Measurements from ENCODE around the gene FBLN5. TPM values are rescaled to one million over a fixed set of nuclear protein-coding genes. Genes with fewer than 3 reads are reported as not detected.

Gene FBLN5
- total and polyA plus RNA-seq, 11 donors = 26.0 to 129 (median 40.3) TPM

GRCh38 chr14:91912035-91912434, 35.5 kb downstream of the FBLN5 start:
- no peak overlapping the region for H3K27ac ChIP-seq

GRCh38 chr14:91911474-91912032, 35.9 kb downstream of the FBLN5 start:
- Histone ChIP-seq H3K4me3 (no peak overlapping the region), H3K27ac (no peak overlapping the region), H3K27me3 (no peaks in the 10 kb centered on the region), H3K9me3 (peaks cover 0 to 9% (median 0%) of the 10 kb centered on the region in 12 donors), H3K4me1 (peaks cover 0 to 16% (median 0%) of the 10 kb centered on the region in 12 donors), H3K36me3 (no peaks in the 10 kb centered on the region)
- WGBS, 4 donors = 31 to 39% (median 37%) methylated on average over 9 of the region's 9 CpGs
- TF ChIP-seq POLR2A (IDR thresholded peaks at IDR 0.05) (no peak), CTCF (IDR thresholded peaks at IDR 0.05) (peak; percentile 22 to 62 (median 42))
- DNase-seq = no peak
- ATAC-seq = peak; percentile 67 to 85 (median 79)
- intact Hi-C loops (cut with DNase I) = loop anchor here (5.0 to 10.0 kb wide), 3 partner anchors 259 to 587 kb away; no protein-coding TSS in a partner anchor

More at GRCh38 chr14:91912035-91912434, 35.5 kb downstream of the FBLN5 start:
- no peaks in the 10 kb centered on the region for H3K36me3 ChIP-seq
- H3K9me3 ChIP-seq = peaks cover 0 to 9% (median 0%) of the 10 kb centered on the region in 12 donors
- H3K4me3 ChIP-seq = no peak overlapping the region
- TF ChIP-seq CTCF (IDR thresholded peaks at IDR 0.05) (no peak), POLR2A (IDR thresholded peaks at IDR 0.05) (no peak)
- H3K4me1 ChIP-seq = peaks cover 0 to 16% (median 0%) of the 10 kb centered on the region in 12 donors
- 74 to 82% (median 80%) methylated on average over 5 of the region's 5 CpGs for WGBS, 4 donors
- H3K27me3 ChIP-seq = no peaks in the 10 kb centered on the region
- no peak for DNase-seq
- intact Hi-C loops (cut with DNase I) = loop anchor here (5.0 to 10.0 kb wide), 3 partner anchors 260 to 587 kb away; no protein-coding TSS in a partner anchor
- no peak for ATAC-seq

GRCh38 chr14:91910196-91910595, 37.3 kb downstream of the FBLN5 start:
- H3K27ac ChIP-seq = no peak overlapping the region
- H3K9me3 ChIP-seq = peaks cover 0 to 5% (median 0%) of the 10 kb centered on the region in 12 donors
- H3K4me3 ChIP-seq = no peak overlapping the region
- H3K27me3 ChIP-seq = no peaks in the 10 kb centered on the region
- ATAC-seq = no peak
- DNase-seq = no peak
- intact Hi-C loops (cut with DNase I) = loop anchor here (5.0 to 10.0 kb wide), 3 partner anchors 258 to 585 kb away; no protein-coding TSS in a partner anchor
- no peaks in the 10 kb centered on the region for H3K36me3 ChIP-seq
- 86 to 90% (median 88%) methylated on average over 9 of the region's 9 CpGs for WGBS, 4 donors
- H3K4me1 ChIP-seq = peaks cover 0 to 16% (median 0%) of the 10 kb centered on the region in 12 donors
- TF ChIP-seq CTCF (IDR thresholded peaks at IDR 0.05) (no peak), POLR2A (IDR thresholded peaks at IDR 0.05) (no peak)

GRCh38 chr14:91906374-91906773, 41.1 kb downstream of the FBLN5 start:
- Histone ChIP-seq H3K27ac (no peak overlapping the region), H3K4me3 (no peak overlapping the region), H3K4me1 (peaks cover 0 to 27% (median 3%) of the 10 kb centered on the region in 12 donors), H3K9me3 (no peaks in the 10 kb centered on the region), H3K27me3 (no peaks in the 10 kb centered on the region), H3K36me3 (no peaks in the 10 kb centered on the region)
- DNase-seq (no peak), ATAC-seq (no peak)
- TF ChIP-seq CTCF (IDR thresholded peaks at IDR 0.05) (no peak), POLR2A (IDR thresholded peaks at IDR 0.05) (no peak)
- intact Hi-C loops (cut with DNase I) = loop anchor here in 1 of 10 donors (5.0 kb wide), 1 partner anchor 254 kb away; no protein-coding TSS in a partner anchor
- WGBS, 4 donors = 88 to 93% (median 91%) methylated on average over 2 of the region's 2 CpGs
